HepG2 (cell line): ENCODE data around the gene TRIM62. TPM values are rescaled to one million over a fixed set of nuclear protein-coding genes. Genes with fewer than 3 reads are reported as not detected.

Experiments used
- ATAC-seq: fragments of 200-7000 bp; cut with Tn5 transposase; 3 replicates; pipeline ENCODE4 v1.9.1; 2020; ENCODE audit warnings: mild to moderate bottlenecking, moderate library complexity
- BruUV-seq: library from RNA; stranded (reverse); fragments of 400-500 nt; replicated peaks from 2 replicates; lab custom pipeline; 2021; lab: Mats Ljungman, UMichigan
- CTCF ChIA-PET: fragments of 300-600 bp; formaldehyde crosslinking; extraction: SDS; loops from one replicate; lab custom pipeline; 2021; ENCODE audit warnings: low total read pairs, inconsistent platforms, low intra/inter-chr PET ratio; lab: Yijun Ruan, JAX
- POLR2A ChIA-PET: fragments of 350-600 bp; sonication (Branson Sonifier 250); formaldehyde crosslinking; loops from one replicate; lab custom pipeline; 2020; ENCODE audit warnings: antibody characterized with exemption, inconsistent platforms; lab: Yijun Ruan, JAX
- DNase-seq: peaks from one replicate; pipeline ENCODE4 v3.0.0-alpha.2; 2015; ENCODE audit warnings: low spot score
- FAIRE-seq: peaks from 3 replicates; lab custom pipeline; 2011; peaks lifted over from hg19 to GRCh38; lab: Jason Lieb, UNC
- H2AFZ ChIP-seq: one replicate; pipeline ENCODE4 v1.6.1; 2011; ENCODE audit warnings: low read length, inconsistent platforms
- H3K27ac ChIP-seq: fragments of 300-600 bp; 3 replicates; pipeline ENCODE4 v1.8.0; 2011; ENCODE audit warnings: mixed run types, mild to moderate bottlenecking, mixed read lengths, low read length, inconsistent platforms; ENCODE audit not compliant: insufficient read depth; ENCODE audit errors: extremely low read length
- H3K27me3 ChIP-seq, 2 experiments: fragments of 200-600 bp in 1 of 2; 2 replicates in 1 of 2; 3 replicates in 1 of 2; pipeline versions ENCODE4 v1.6.0 to v1.8.0; 2011; ENCODE audit warnings: low read length in 2 of 2, mild to moderate bottlenecking in 2 of 2, moderate library complexity in 2 of 2, inconsistent platforms in 1 of 2; ENCODE audit not compliant: insufficient read depth in 2 of 2, control insufficient read depth in 1 of 2
- H3K36me3 ChIP-seq, 2 experiments: fragments of 200-600 bp in 1 of 2; replicated peaks in 1 of 2; 2 replicates in 1 of 2; 3 replicates in 1 of 2; pipeline versions ENCODE4 v1.5.1 to v1.8.0; 2011; ENCODE audit warnings: low read length in 2 of 2, inconsistent platforms in 1 of 2; ENCODE audit not compliant: insufficient read depth in 2 of 2, control insufficient read depth in 1 of 2
- H3K4me1 ChIP-seq: 2 replicates; pipeline ENCODE4 v1.5.1; 2012; ENCODE audit warnings: low read length, inconsistent platforms; ENCODE audit not compliant: insufficient read depth
- H3K4me2 ChIP-seq: 2 replicates; pipeline ENCODE4 v1.6.0; 2011; ENCODE audit warnings: low read depth, low read length, inconsistent platforms
- H3K4me3 ChIP-seq, 3 experiments: fragments of 200-600 bp in 1 of 3; sonication (generic), shearing (Covaris generic) in 1 of 3; replicated peaks in 1 of 3; 2 replicates each; pipeline ENCODE4 v1.5.1; 2011 to 2016; ENCODE audit warnings: low read length in 3 of 3, inconsistent platforms in 2 of 3, low read depth in 2 of 3, mild to moderate bottlenecking in 2 of 3, control low read depth in 1 of 3, mixed read lengths in 1 of 3; ENCODE audit not compliant: insufficient read depth in 1 of 3
- H3K79me2 ChIP-seq: one replicate; pipeline ENCODE4 v1.6.1; 2011; ENCODE audit warnings: low read length, inconsistent platforms; ENCODE audit not compliant: insufficient read depth
- H3K9ac ChIP-seq: 2 replicates; pipeline ENCODE4 v1.6.0; 2011; ENCODE audit warnings: mild to moderate bottlenecking, low read depth, low read length, inconsistent platforms; ENCODE audit not compliant: insufficient read depth
- H3K9me3 ChIP-seq: 2 replicates; pipeline ENCODE4 v1.5.1; 2012; ENCODE audit warnings: mild to moderate bottlenecking, low read length
- H4K20me1 ChIP-seq: 2 replicates; pipeline ENCODE4 v1.6.0; 2011; ENCODE audit warnings: inconsistent platforms, mild to moderate bottlenecking, low read length, moderate library complexity; ENCODE audit not compliant: insufficient read depth
- GATAD2A ChIP-seq: IDR thresholded peaks from 2 replicates; pipeline ENCODE4 v1.6.1; 2016
- IKZF4 ChIP-seq: sonication (generic); formaldehyde crosslinking; IDR thresholded peaks from 2 replicates; pipeline ENCODE4 v1.5.1; 2020; ENCODE audit warnings: borderline replicate concordance, mild to moderate bottlenecking, low read depth, missing genetic modification reagents; ENCODE audit errors: not compliant biosample characterization
- PLSCR1 ChIP-seq: sonication (generic); formaldehyde crosslinking; IDR thresholded peaks from 2 replicates; pipeline ENCODE4 v1.5.0; 2020; ENCODE audit warnings: missing genetic modification reagents, mild to moderate bottlenecking, borderline replicate concordance
- SNAPC5 ChIP-seq: sonication (generic); formaldehyde crosslinking; IDR thresholded peaks from 2 replicates; pipeline ENCODE4 v1.8.1; 2023; ENCODE audit warnings: mild to moderate bottlenecking, missing genetic modification reagents, borderline replicate concordance
- TFDP1 ChIP-seq: IDR thresholded peaks from 2 replicates; pipeline ENCODE4 v1.6.1; 2016; ENCODE audit warnings: missing compliant biosample characterization, missing genetic modification reagents, borderline replicate concordance
- ZC3H4 ChIP-seq: sonication (generic); formaldehyde crosslinking; IDR thresholded peaks from 2 replicates; pipeline ENCODE4 v1.4.0; 2020; ENCODE audit warnings: missing genetic modification reagents, borderline replicate concordance
- ZFP90 ChIP-seq: sonication (generic); formaldehyde crosslinking; IDR thresholded peaks from 2 replicates; pipeline ENCODE4 v1.8.0; 2022; ENCODE audit warnings: missing genetic modification reagents, mild to moderate bottlenecking, inconsistent platforms, borderline replicate concordance
- WGBS: methylation state at CpG from one replicate; pipeline ENCODE4 v1.1.6; 2017; ENCODE audit warnings: low lambda C conversion rate; 5-methylcytosine and 5-hydroxymethylcytosine counted together
- in situ Hi-C: cut with HindIII; loops from 2 replicates; pipeline ENCODE4 v1.10.0; 2017; ENCODE audit warnings: low pct_unique_long_range_greater_than_20kb; ENCODE audit not compliant: extremely low pct_ligation_motif_present
- intact Hi-C: fragments of 100-400 bp; cut with micrococcal nuclease; formaldehyde crosslinking; loops from one replicate; pipeline ENCODE4 v1.10.0; 2022; ENCODE audit not compliant: unreplicated experiment
- polyA plus RNA-seq, 8 experiments: library from polyadenylated mRNA; depleted of rRNA in 3 of 8; stranded (reverse) in 7 of 8; unstranded in 1 of 8; fragments of >200 nt; fragmentation: Illumina TruSeq in 4 of 8; extraction: Trizol in 4 of 8; gene quantifications; 2 replicates each; pipeline versions ENCODE4 v1.2.1 to v1.2.3, GENCODE V29; 2011 to 2016; ENCODE audit warnings: low read depth in 4 of 8, missing spikeins in 1 of 8, mixed read lengths in 1 of 8; ENCODE audit not compliant: insufficient read depth in 1 of 8
- total RNA-seq, 5 experiments: library from RNA; depleted of rRNA; stranded (reverse); fragments of >200 nt; fragmentation: Illumina TruSeq; extraction: Trizol; gene quantifications; 2 replicates each; pipeline ENCODE4 v1.2.3, GENCODE V29; 2016; ENCODE audit warnings: low read depth in 1 of 5
- TF ChIP-seq, protein P1 (sequence below): sonication (generic); formaldehyde crosslinking; IDR thresholded peaks from 2 replicates; pipeline ENCODE4; 2020; ENCODE audit warnings: missing genetic modification reagents, mild to moderate bottlenecking, borderline replicate concordance

TRIM62 gene
- total and polyA plus RNA-seq, 2 of the 13 experiments (the other 11 are each of a cell fraction or from before 2014, with no cell fraction given) = 0.53 to 0.57 TPM

GRCh38 chr1:33221385-33221758 lies 39.5 kb upstream of the TRIM62 start:
- BruUV-seq = no TSS peak
- intact Hi-C loops = no loop called here

More at GRCh38 chr1:33221385-33221758, 39.5 kb upstream of the TRIM62 start:
- no peak for TF ChIP-seq TFDP1 (CRISPR knock-in tag)
- TF ChIP-seq GATAD2A (CRISPR knock-in tag) = no peak
- TF ChIP-seq ZFP90 = no peak
- TF ChIP-seq, protein P1, sequence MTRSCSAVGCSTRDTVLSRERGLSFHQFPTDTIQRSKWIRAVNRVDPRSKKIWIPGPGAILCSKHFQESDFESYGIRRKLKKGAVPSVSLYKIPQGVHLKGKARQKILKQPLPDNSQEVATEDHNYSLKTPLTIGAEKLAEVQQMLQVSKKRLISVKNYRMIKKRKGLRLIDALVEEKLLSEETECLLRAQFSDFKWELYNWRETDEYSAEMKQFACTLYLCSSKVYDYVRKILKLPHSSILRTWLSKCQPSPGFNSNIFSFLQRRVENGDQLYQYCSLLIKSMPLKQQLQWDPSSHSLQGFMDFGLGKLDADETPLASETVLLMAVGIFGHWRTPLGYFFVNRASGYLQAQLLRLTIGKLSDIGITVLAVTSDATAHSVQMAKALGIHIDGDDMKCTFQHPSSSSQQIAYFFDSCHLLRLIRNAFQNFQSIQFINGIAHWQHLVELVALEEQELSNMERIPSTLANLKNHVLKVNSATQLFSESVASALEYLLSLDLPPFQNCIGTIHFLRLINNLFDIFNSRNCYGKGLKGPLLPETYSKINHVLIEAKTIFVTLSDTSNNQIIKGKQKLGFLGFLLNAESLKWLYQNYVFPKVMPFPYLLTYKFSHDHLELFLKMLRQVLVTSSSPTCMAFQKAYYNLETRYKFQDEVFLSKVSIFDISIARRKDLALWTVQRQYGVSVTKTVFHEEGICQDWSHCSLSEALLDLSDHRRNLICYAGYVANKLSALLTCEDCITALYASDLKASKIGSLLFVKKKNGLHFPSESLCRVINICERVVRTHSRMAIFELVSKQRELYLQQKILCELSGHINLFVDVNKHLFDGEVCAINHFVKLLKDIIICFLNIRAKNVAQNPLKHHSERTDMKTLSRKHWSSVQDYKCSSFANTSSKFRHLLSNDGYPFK (CRISPR knock-in tag) = no peak
- no peak for TF ChIP-seq PLSCR1 (CRISPR knock-in tag)
- TF ChIP-seq ZC3H4 (CRISPR knock-in tag) = no peak
- TF ChIP-seq IKZF4 (CRISPR knock-in tag) = no peak
- no peak for TF ChIP-seq SNAPC5
- no peaks in the 10 kb centered on the region for H4K20me1 ChIP-seq
- H3K36me3 ChIP-seq = no peaks in the 10 kb centered on the region
- no peak for DNase-seq
- H3K9me3 ChIP-seq = peaks cover 8% of the 10 kb centered on the region
- WGBS = 26% methylated on average over 2 of the region's 2 CpGs
- no peak overlapping the region for H3K27ac ChIP-seq
- no peak overlapping the region for H3K4me2 ChIP-seq
- FAIRE-seq = no peak
- no peaks in the 10 kb centered on the region for H3K79me2 ChIP-seq
- in situ Hi-C loops = no loop called here
- peaks cover 30% of the 10 kb centered on the region; the same call in 1 of the 2 replicates for H3K4me1 ChIP-seq
- ChIA-PET POLR2A (no interaction called here), CTCF (interaction anchor here (1.9 kb wide), 1 partner anchor 147 kb away, joined by 5 read pairs; no protein-coding TSS in a partner anchor)
- H3K4me3 ChIP-seq = no peak overlapping the region
- peaks cover 0 to 4% of the 10 kb centered on the region in 2 experiments; a peak in 1 of 5 replicates for H3K27me3 ChIP-seq
- H2AFZ ChIP-seq = no peak overlapping the region
- ATAC-seq = no peak
- no peak overlapping the region for H3K9ac ChIP-seq
